Activated naive CD4-positive, alpha-beta T cell treated with anti-CD3 and anti-CD28 coated beads for 36 hours (primary cell): ENCODE measurements around the gene CPSF7. TPM values are rescaled to one million over a fixed set of nuclear protein-coding genes. Genes with fewer than 3 reads are reported as not detected.
A peak's percentile ranks its signal among the peaks of the same experiment; 100 is the strongest.
"Not testable (repeated sequence)": the region's sequence is repeated elsewhere in the genome, so short reads cannot be mapped to it uniquely, and the experiment has no call there.

Experiments used
- CTCF ChIA-PET: fragments of 350-600 bp; sonication (Branson Sonifier 250); formaldehyde crosslinking; loops from one replicate; lab custom pipeline; 2021; ENCODE audit warnings: antibody characterized with exemption; lab: Charles Lee
- DNase-seq: peaks from one replicate; pipeline ENCODE4 v3.0.0-alpha.2; 2020
- H3K27ac Mint-ChIP-seq: one replicate; pipeline ENCODE4 v1.8.0; 2021; ENCODE audit warnings: mild to moderate bottlenecking, mixed read lengths
- H3K27me3 Mint-ChIP-seq: one replicate; pipeline ENCODE4 v1.8.0; 2021; ENCODE audit warnings: low read depth, mixed read lengths
- H3K36me3 Mint-ChIP-seq: one replicate; pipeline ENCODE4 v1.8.0; 2021; ENCODE audit warnings: low read depth, mixed read lengths
- H3K4me1 Mint-ChIP-seq: one replicate; pipeline ENCODE4 v1.8.0; 2021; ENCODE audit warnings: low read depth, mixed read lengths
- H3K4me3 Mint-ChIP-seq: one replicate; pipeline ENCODE4 v1.8.0; 2021; ENCODE audit warnings: mild to moderate bottlenecking, moderate library complexity, mixed read lengths
- H3K9me3 Mint-ChIP-seq: one replicate; pipeline ENCODE4 v1.8.0; 2021; ENCODE audit warnings: mixed read lengths
- intact Hi-C: fragments of 100-400 bp; cut with micrococcal nuclease; formaldehyde crosslinking; loops from one replicate; pipeline ENCODE4 v1.15.1; 2023
- total RNA-seq, 2 experiments: library from RNA; stranded (reverse); gene quantifications; one replicate each; pipeline ENCODE4 v1.2.3, GENCODE V29; 2021

The CPSF7 gene
- total RNA-seq, 2 experiments from 2014 or later = 106 to 108 TPM

DNA sequence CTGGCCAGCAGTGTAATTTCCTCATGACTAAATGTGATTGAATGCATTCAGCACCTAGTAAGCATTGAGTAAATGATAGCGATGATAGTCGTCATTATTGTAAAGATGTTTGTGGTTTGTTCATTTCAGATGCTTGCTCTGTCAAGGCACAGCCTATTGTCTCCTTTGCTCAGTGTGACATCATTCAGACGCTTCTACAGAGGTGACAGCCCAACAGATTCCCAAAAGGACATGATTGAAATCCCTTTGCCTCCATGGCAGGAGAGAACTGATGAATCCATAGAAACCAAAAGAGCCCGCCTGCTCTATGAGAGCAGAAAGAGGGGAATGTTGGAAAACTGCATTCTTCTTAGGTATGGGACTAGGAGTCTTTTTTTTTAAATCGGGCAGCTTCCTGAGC, 7.7 kb upstream of the CPSF7 start:
- Mint-ChIP-seq H3K36me3 (peaks cover 34% of the 10 kb centered on the region), H3K9me3 (no peaks in the 10 kb centered on the region), H3K27me3 (no peaks in the 10 kb centered on the region), H3K27ac (peak overlapping the region; percentile 5), H3K4me1 (peaks cover 29% of the 10 kb centered on the region), H3K4me3 (no peak overlapping the region)
- intact Hi-C loops = no loop called here
- no peak for DNase-seq
- CTCF ChIA-PET = interaction anchor here (4.3 to 6.3 kb wide), 2 partner anchors 12 to 79 kb away, joined by 18 to 118 read pairs; no protein-coding TSS in a partner anchor

DNA sequence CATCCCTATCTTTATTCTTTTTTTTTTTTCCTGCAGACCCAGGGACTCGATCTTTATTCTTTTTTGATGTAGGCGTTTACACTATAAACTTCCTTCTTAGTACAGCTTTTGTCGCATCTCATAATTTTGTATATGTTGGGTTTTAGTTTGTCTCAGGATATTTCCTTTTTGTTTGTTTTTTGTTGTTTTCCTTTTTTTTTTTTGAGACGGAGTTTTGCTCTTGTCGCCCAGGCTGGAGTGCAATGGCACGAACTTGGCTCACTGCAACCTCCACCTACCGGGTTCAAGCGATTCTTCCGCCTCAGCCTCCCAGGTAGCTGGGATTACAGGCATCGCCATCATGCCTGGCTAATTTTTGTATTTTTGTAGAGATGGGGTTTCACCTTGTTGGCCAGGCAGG, 1.1 kb upstream of the CPSF7 start:
- CTCF ChIA-PET, H3K9me3 Mint-ChIP-seq: not testable (repeated sequence)
- H3K4me1 Mint-ChIP-seq = peaks cover 64% of the 10 kb centered on the region

DNA sequence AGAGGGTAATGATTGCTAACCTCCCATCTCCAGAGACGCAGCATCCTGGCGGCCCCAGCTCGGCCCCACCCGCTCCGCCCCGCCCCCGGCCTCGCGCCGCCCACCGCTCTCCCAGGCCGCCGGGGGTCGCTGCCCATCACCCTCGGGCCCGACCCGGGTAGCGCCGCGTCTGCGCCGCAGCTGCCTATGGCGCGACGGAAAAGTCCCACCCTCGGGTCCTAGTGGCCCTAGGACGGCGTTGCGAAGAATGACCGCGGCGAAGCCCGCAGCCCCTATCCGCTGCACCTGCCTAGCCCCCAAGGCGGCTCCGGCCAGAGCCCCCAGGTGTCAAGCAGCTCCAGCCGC, 457 bp downstream of the CPSF7 start:
- Mint-ChIP-seq H3K4me3 (peak overlapping the region; percentile 98), H3K36me3 (peaks cover 36% of the 10 kb centered on the region), H3K27ac (peak overlapping the region; percentile 97), H3K27me3 (no peaks in the 10 kb centered on the region), H3K9me3 (no peaks in the 10 kb centered on the region), H3K4me1 (peaks cover 69% of the 10 kb centered on the region)
- intact Hi-C loops = loop anchor here (1.0 to 5.0 kb wide), 4 partner anchors 36 to 587 kb away; partner anchors contain the start of genes CCDC86, FEN1, TMEM258 and VPS37C
- DNase-seq = peak; percentile 66
- CTCF ChIA-PET = interaction anchor here (1.0 to 1.6 kb wide), 4 partner anchors 17 to 93 kb away, joined by 4 to 10 read pairs (median 8); partner anchors contain the start of gene TMEM216

More for the DNA sequence above, 1.1 kb upstream of the CPSF7 start:
- H3K36me3 Mint-ChIP-seq = peaks cover 29% of the 10 kb centered on the region
- not testable (repeated sequence) for DNase-seq, H3K27me3 Mint-ChIP-seq
- H3K27ac Mint-ChIP-seq = peak overlapping the region; percentile 97
- H3K4me3 Mint-ChIP-seq = peak overlapping the region; percentile 98
- intact Hi-C loops = loop anchor here (1.0 kb wide), 5 partner anchors 16 to 525 kb away; partner anchors contain the start of genes DDB1, PRPF19, TKFC and TMEM138

DNA sequence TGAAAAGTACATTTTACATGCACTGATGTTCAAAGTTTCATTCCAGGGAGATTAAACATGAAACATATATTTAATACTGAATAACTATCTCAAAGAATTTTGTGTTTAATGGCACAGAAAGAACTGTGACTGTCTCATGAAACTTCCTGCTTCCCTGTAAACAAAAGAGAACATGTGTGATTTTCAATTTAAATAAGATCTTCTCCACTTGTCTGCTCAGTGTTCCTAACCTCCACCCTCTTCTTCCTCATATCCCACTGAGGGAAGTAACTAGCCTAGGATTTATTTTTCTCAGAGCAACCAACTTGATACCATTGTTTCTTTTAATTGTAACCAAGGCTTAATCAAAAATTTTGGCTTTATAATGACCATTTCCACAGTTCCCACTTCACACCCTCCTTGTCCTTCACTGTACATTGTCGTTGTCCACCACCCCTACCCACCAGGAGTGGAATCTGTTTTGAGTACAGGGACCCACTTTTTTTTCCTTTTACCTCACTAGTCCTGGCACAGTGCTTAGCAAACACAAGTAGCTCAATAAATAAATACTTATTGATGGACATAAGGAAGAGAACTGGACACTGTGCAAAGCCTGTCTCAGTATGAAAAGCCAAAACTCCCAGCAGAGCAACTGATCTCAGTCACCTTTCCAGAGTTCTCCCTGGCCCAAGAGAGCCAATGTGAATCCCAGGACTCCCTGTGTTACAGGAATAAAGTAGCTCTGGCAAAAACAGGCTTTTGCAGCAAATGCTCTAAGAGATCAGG, 4.2 kb downstream of the CPSF7 start:
- Mint-ChIP-seq H3K4me1 (peaks cover 63% of the 10 kb centered on the region), H3K36me3 (peaks cover 60% of the 10 kb centered on the region), H3K27ac (no peak overlapping the region), H3K27me3 (no peaks in the 10 kb centered on the region), H3K9me3 (no peaks in the 10 kb centered on the region), H3K4me3 (no peak overlapping the region)
- intact Hi-C loops = loop anchor here (2.0 to 5.0 kb wide), 2 partner anchors 15 to 367 kb away; partner anchors contain the start of genes FEN1 and TMEM258
- CTCF ChIA-PET = interaction anchor here (0.6 to 2.0 kb wide), 3 partner anchors 10 to 256 kb away, joined by 3 to 11 read pairs (median 3); no protein-coding TSS in a partner anchor
- no peak for DNase-seq

DNA sequence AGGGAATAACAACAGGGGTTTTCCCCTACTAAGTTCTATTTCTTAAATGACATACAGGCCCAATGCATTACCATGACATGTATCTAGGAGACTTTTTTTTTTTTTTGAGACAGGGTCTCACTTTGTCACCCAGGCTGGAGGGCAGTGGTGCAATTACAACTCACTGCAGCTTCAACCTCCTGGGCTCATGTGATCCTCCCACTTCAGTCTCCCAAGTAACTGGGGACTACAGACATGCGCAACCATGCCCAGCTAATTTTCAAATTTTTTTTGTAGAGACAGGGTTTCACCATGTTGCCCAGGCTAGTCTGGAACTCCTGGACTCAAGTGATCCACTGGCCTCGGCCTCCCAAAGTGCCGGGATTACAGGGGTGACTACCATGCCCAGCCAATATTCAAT, 7.5 kb downstream of the CPSF7 start:
- intact Hi-C loops = no loop called here
- H3K9me3 Mint-ChIP-seq = no peaks in the 10 kb centered on the region
- no peaks in the 10 kb centered on the region for H3K27me3 Mint-ChIP-seq
- no peak for DNase-seq
- H3K4me3 Mint-ChIP-seq = no peak overlapping the region
- peaks cover 71% of the 10 kb centered on the region for H3K4me1 Mint-ChIP-seq
- peak overlapping the region; percentile 56 for H3K27ac Mint-ChIP-seq
- CTCF ChIA-PET = interaction anchor here (1.3 kb wide), 1 partner anchor 13 kb away, joined by 4 read pairs; no protein-coding TSS in a partner anchor
- H3K36me3 Mint-ChIP-seq = peaks cover 69% of the 10 kb centered on the region

DNA sequence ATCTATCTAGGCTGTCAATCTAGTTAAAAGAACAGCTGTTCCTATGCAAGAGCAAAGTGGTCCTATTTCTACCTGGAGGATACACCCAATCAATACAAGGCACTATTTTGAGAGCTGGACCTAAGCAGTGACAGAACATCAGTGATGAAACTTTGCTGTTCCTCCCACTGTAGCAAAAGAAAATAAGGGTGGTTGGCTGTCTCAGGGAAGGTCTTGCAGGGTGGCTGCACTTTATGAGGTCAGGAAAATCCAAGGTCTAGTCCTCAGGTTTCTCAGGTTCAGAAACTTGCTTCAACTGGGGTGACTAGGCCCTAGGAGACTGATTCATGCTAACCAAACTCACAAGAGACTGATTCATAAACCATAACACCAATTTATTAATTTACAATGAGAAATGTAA, 11.6 kb downstream of the CPSF7 start:
- H3K9me3 Mint-ChIP-seq = no peaks in the 10 kb centered on the region
- peaks cover 68% of the 10 kb centered on the region for H3K36me3 Mint-ChIP-seq
- H3K27ac Mint-ChIP-seq = peak overlapping the region; percentile 71
- H3K27me3 Mint-ChIP-seq = no peaks in the 10 kb centered on the region
- intact Hi-C loops = no loop called here
- H3K4me1 Mint-ChIP-seq = peaks cover 46% of the 10 kb centered on the region
- CTCF ChIA-PET = interaction anchor here (1.4 to 2.1 kb wide), 2 partner anchors 17 to 33 kb away, joined by 4 to 8 read pairs; no protein-coding TSS in a partner anchor
- no peak overlapping the region for H3K4me3 Mint-ChIP-seq
- no peak for DNase-seq

DNA sequence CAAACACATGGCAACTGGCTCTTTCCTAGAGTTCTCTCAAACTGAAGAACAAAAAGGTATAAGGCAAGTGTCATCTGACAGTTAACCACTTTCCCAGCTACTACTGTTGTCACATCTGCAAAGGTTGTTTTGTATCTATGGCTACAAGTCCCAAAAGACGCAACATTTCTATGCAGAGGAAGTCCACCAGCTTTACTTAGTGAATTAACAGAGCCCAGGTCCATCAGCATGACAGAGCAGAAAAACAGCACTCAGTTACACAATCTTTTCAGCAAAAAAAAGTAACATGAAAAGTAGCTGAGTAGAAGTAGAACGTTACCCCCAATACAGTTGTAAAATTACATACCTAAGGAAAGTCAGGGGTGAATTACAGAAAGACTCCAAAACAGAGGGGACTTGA, 12.1 kb downstream of the CPSF7 start:
- H3K9me3 Mint-ChIP-seq = no peaks in the 10 kb centered on the region
- H3K27me3 Mint-ChIP-seq = no peaks in the 10 kb centered on the region
- peaks cover 45% of the 10 kb centered on the region for H3K4me1 Mint-ChIP-seq
- H3K27ac Mint-ChIP-seq = peak overlapping the region; percentile 71
- no peak overlapping the region for H3K4me3 Mint-ChIP-seq
- H3K36me3 Mint-ChIP-seq = peaks cover 70% of the 10 kb centered on the region
- intact Hi-C loops = no loop called here
- DNase-seq = no peak
- CTCF ChIA-PET = interaction anchor here (1.4 to 2.1 kb wide), 2 partner anchors 18 to 32 kb away, joined by 4 to 8 read pairs; no protein-coding TSS in a partner anchor

GRCh38 chr11:61416941-61417340, 12.8 kb downstream of the CPSF7 start:
- CTCF ChIA-PET = interaction anchor here (0.6 to 2.1 kb wide), 3 partner anchors 18 to 514 kb away, joined by 3 to 8 read pairs (median 4); no protein-coding TSS in a partner anchor
- Mint-ChIP-seq H3K4me3 (no peak overlapping the region), H3K4me1 (peaks cover 39% of the 10 kb centered on the region), H3K27ac (peak overlapping the region; percentile 65), H3K9me3 (no peaks in the 10 kb centered on the region), H3K36me3 (peaks cover 63% of the 10 kb centered on the region), H3K27me3 (no peaks in the 10 kb centered on the region)
- DNase-seq = no peak
- intact Hi-C loops = no loop called here

GRCh38 chr11:61415381-61415780, 14.4 kb downstream of the CPSF7 start:
- intact Hi-C loops = no loop called here
- CTCF ChIA-PET = interaction anchor here (1.7 kb wide), 1 partner anchor 20 kb away, joined by 4 read pairs; no protein-coding TSS in a partner anchor
- Mint-ChIP-seq H3K4me1 (peaks cover 28% of the 10 kb centered on the region), H3K27me3 (no peaks in the 10 kb centered on the region), H3K27ac (no peak overlapping the region), H3K9me3 (no peaks in the 10 kb centered on the region), H3K36me3 (peaks cover 64% of the 10 kb centered on the region), H3K4me3 (no peak overlapping the region)
- no peak for DNase-seq

GRCh38 chr11:61414547-61414946, 15.2 kb downstream of the CPSF7 start:
- Mint-ChIP-seq H3K9me3 (no peaks in the 10 kb centered on the region), H3K4me1 (peaks cover 19% of the 10 kb centered on the region), H3K27ac (peak overlapping the region; percentile 56), H3K4me3 (no peak overlapping the region), H3K36me3 (peaks cover 63% of the 10 kb centered on the region), H3K27me3 (no peaks in the 10 kb centered on the region)
- intact Hi-C loops = no loop called here
- CTCF ChIA-PET = interaction anchor here (1.7 kb wide), 1 partner anchor 21 kb away, joined by 4 read pairs; no protein-coding TSS in a partner anchor
- no peak for DNase-seq

DNA sequence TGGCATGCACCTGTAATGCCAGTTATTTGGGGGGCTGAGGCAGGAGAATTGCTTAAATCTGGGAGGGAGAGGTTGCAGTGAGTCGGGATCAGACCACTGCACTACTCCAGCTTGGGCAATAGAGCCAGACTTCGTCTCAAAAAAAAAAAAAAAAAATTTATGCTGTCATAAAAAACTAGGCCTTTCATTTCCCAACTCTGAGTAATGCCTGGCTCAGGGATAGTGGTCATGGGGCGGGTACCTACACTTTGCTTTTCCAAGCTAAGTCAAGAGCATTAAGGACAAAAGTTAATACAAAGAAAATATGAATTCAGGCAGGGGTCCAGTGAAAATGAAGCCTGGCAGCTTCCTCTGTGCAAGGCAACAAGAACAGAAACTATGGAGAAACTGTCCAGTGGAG, 16.3 kb downstream of the CPSF7 start:
- CTCF ChIA-PET = interaction anchor here (0.6 kb wide), 2 partner anchors 97 to 313 kb away, joined by 5 to 8 read pairs; no protein-coding TSS in a partner anchor
- peaks cover 13% of the 10 kb centered on the region for H3K4me1 Mint-ChIP-seq
- intact Hi-C loops = no loop called here
- no peak overlapping the region for H3K27ac Mint-ChIP-seq
- DNase-seq = no peak
- H3K4me3 Mint-ChIP-seq = no peak overlapping the region
- peaks cover 60% of the 10 kb centered on the region for H3K36me3 Mint-ChIP-seq
- H3K9me3 Mint-ChIP-seq = no peaks in the 10 kb centered on the region
- no peaks in the 10 kb centered on the region for H3K27me3 Mint-ChIP-seq

DNA sequence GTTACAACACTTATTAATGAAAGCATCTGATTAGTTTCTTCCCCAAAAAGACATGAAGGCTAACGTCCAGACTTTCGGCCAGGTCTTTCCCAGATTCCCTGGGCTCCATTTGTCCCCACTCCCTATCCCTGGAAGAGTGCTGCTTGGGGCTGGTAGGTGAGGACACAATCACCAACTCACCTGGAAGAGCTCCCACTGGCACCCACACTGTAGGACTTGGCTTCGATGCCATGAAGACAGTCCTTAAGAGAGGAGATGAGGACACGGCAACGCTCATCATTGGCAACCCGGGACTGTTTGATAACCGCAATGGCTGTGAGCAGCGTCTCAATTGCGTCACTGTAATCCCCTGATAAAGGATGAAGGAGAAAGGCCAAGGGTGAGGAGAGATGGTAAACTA, 18.2 kb downstream of the CPSF7 start:
- Mint-ChIP-seq H3K27ac (no peak overlapping the region), H3K27me3 (no peaks in the 10 kb centered on the region), H3K4me1 (peaks cover 3% of the 10 kb centered on the region), H3K9me3 (no peaks in the 10 kb centered on the region), H3K4me3 (no peak overlapping the region), H3K36me3 (peaks cover 58% of the 10 kb centered on the region)
- no peak for DNase-seq
- intact Hi-C loops = loop anchor here (2.0 kb wide), 1 partner anchor 13 kb away; no protein-coding TSS in a partner anchor
- CTCF ChIA-PET = interaction anchor here (0.7 to 2.0 kb wide), 2 partner anchors 9 to 25 kb away, joined by 3 to 5 read pairs; no protein-coding TSS in a partner anchor
